GM19463 (cell line): ENCODE data around the gene ARHGAP44.

ENCODE experiments used
- ATAC-seq: cut with Tn5 transposase; IDR thresholded peaks from one replicate; pipeline ENCODE4 v1.9.1; 2021; ENCODE audit warnings: mild to moderate bottlenecking, moderate library complexity; ENCODE audit not compliant: unreplicated experiment

The ARHGAP44 gene

DNA sequence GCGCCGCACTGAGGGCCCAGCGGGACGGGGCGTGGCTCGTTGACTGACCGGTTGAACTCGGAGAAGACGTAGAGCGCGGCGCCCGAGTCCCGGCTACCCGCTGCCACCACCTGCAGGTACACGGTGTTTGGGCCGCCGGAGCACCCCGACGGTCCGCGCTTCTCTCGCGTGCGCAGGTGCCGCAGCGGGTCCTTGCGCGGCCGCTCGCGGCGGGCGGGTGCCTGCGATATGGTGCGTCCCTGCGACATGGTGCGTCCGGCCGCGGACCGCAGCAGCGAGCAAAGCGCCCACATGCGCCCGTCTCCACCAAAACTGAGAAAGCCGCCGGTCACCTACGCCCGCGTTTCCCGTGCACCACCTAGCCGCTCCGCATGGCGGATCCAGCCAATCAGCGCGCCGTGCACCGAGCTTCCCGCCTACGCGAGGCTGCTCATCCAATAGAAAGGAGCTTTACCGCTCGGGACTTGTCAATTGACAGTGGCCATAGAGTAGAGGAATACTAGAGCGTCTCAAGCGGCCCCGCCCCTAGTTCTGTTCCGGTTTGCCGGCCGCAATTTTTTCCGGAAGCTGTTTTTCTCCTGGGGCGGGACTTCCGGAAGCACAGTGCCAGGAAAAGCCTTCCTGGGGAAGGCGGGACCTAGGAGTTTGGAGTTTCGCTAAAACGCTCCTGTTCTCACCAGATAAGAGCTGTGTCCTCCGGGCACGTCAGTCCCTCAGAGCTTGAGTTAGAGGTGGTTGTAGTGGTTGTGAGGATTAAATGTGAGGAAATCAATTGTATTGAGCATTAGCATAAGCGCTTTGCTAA, 228.6 kb downstream of the ARHGAP44 start, which contains the start of gene ELAC2:
Gene ELAC2 (minus strand): TSS at position 373 of the 805 bp plus-strand sequence. CDS start 80 bp downstream, at position 293.
- peak; percentile 98 for ATAC-seq

DNA sequence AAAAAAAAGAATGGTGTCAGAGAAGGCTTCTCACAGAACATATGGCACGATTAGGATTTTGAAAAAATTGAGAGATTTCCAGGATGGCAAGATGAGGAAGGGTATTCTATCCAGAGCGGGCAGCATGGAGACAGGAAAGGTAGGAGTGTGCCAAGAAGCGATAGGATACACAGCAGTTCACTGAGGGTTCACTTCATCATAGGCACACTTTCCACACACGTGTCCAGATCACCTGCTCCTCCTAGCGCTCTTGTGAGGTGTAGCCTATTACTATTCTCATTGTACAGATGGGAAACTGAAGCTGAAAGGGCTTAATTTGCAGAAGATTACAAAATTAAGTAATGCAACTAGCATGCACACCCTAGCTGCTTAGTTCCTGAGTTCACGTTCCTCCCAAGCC, 234.7 kb downstream of the ARHGAP44 start:
- no peak for ATAC-seq

DNA sequence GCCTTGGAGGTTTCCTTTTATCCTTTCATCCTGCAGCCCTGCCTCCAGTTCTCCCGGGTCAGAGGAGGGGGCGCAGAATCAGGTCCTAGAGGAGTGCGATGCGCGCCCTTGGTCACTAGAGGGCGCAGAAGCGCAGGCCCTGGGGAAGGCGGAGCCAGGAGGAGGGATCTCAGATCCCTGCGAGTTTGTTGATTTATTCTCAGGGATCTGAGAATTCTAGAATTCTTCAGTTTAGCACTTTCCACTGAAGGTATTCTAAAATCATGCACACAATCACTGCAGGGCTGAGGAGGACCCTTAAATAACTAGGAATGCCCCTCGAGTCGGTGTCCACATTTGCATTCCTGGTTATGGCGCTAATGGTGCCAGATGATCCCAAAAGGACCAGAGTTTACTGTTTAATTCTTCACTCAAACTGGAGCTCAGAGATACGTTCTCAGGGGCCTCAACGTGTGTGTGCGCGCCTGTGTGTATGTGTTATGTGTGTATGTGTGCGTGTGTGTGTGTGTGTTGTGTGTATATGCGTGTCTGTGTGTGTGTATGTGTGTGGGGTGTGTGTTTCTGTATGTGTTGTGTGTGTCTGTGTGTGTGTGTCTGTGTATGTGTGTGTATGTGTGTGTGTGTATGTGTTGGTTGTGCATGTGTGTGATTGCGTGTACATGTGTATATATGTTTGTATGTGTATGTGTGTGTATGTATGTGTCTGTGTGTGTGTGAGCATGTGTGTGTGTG, 235.4 kb downstream of the ARHGAP44 start:
- ATAC-seq: peak; percentile 94

DNA sequence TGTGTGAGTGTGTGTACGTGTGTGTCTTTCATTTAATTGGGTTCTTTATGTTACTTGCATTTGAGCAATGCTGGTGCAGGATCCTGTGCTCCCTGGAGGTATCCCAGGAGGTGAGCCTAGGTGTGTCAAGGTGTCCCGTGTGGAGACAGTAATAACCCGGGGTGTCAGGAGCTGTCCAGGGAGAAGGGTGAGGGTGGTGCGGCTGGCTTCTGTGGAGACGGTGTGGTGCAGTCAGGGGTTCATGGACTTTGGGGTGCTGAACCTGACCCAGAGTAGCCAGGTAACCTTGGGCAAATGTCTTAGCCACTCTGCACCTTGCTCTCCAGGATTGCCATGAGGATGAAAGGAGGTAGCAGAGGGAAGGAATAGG, 235.9 kb downstream of the ARHGAP44 start:
- ATAC-seq: no peak

DNA sequence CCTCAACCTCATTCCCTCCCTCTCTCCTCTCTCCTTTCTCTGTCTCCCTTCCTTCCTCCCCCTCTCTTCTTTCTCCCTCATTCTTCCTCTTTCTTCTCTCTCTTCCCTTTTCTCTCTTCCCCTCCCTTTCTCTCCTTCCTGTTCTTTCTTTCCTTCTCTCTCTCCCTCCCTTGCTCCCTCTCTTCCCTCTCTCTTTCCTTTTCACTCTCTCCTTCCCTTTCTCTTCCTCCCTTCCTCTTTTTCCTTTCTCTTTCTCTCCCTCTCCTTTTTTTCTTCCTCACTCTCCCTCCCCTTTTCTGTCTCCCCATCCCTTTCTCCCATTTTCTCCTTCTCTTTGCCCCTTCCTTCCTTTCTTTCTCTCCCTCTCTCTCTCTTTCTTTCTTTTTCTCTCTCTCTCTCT, 236.4 kb downstream of the ARHGAP44 start:
- no peak for ATAC-seq

DNA sequence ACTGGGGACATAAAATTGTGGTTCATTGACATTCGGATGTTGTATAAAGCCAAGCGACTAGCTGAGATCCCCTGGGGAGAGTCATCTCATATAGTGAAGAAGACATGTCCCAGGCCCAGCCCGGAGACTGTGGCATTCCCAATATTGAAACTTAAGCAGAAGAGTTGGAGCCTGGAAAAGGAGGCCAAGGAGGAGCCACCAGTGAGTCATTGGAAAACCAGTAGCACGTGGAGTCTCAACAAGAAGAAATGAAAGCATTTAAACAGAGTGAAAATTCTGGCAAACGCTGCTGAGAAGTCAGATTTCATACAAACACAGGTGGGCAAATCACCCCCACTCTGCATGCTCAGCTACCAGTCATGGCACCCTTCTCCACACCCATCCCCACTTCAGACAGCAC, 237.9 kb downstream of the ARHGAP44 start:
- no peak for ATAC-seq

DNA sequence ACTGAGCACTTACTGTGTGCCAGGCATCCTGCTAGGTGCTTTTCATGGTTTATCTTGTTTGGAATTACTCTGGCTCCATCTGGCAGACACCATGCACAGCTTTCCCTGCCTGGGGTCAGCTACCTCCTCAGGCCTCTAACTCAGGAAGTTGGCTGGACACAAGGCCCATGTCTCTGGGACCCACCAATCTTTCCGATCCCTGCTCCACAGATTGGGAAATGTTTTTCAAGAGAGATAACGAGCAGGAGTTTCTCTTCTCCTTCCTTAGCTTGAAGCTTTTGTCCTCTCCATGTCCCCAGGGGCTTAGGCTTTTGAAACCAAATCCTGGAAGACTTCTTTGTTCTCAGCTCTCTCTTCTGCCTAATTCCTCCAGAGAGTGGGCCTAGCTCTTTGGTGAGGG, 240.0 kb downstream of the ARHGAP44 start:
- no peak for ATAC-seq

DNA sequence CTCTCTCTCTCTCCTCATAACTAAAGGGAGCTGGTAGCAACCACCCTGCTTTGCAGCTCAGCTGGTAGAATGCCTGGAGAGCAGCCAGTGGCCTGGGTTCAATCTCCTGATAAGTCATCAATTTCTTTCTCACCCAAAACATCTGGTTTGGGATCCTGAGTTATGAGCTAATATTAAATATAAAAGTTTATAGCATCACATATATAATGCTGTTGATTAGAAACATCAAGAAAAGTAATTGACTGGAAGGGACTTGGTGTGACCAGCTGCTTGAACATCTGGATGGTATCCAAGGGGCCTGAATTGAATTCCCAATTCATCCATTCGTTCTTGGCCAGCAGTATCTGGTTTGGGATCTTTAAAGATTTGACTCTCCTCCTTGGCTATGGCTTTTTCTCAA, 240.8 kb downstream of the ARHGAP44 start:
- no peak for ATAC-seq

DNA sequence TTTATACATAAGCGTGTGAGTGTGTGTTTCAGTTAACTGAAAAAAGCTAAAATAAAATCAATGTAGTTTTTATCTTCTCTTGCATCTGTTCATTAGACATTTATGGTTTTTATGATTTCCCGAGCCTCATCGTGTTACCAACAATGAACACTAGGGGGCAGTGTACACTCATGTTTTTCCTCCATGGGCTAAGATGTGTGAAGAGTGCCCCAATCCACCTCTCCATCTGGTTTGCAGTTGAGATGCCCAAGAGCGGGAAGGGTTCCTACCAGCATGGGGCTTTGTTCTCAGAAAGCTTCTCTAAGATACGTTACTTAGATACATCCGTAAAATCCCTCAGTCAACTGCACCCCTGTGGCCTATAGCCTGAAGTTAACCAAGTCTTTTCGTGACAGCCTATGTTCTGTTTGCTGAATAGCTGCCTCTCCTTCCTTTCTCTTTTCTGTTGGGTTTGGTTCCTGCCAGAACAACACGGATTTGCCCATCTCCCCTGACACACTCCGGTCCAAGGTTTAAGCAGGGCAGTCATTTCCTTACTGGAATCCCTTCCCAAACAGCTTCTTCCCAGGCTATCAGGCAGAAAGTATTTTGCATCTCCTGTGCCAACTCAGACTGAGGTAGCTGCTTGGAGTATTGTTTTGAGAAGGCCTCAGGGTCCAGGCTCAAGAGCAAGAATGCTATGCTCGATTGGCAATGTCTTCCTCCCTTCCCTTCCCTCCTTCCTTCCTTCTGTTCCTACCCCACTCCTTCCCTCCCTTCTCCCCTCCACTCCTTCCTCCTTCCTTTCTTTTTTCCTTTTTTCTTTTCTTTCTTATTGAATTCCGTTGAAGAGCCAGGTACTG, 241.4 kb downstream of the ARHGAP44 start:
- no peak for ATAC-seq

DNA sequence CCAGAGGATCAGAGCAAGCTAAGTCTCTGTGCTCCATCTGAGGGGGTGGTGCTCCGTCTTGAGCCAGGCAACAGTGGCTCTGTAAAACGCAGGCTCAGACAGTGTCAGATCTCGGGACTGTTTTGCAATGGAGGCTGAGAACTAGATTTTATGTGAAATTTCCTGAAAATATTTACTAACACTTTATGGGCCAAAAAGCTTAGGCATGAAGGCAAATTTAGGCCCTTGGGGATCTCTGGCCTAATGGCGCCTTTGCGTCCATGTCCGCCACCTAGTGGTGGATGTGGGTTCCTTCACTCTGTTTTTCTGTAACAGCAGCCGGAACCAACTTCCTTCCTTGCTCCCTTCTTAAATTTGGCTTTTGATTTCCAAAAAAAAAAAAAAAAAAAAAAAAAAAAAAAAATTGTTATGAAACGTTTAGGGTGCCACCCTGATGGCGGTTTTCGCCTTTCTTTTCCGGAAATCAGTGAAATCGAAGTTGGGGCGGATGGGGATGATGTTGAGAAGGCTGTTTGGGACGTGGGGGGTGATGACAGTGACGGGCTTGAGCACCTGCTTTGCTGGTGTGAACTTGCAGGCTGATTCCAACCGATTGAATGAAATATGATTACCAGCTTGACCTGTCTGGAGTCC, 242.5 kb downstream of the ARHGAP44 start:
- ATAC-seq: peak; percentile 81

DNA sequence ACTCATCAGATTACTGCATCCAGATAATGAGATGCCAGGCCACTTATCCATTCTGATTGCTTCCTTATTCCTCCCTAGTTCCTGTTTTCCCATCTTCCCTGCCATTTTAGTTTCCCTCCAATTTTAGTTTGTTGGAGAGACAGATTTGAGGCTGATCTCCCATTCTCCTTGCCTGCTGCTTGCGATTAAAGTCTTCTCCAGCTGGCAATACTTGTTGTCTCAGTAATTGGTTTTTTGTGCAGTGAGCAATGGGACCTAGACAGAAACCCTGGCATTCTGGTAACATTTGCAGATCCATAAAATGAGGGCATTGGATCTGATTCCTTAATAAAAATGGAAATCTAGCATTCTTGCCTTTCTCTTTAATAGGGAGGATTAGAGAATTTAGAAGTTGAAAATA, 246.1 kb downstream of the ARHGAP44 start:
- ATAC-seq: no peak

DNA sequence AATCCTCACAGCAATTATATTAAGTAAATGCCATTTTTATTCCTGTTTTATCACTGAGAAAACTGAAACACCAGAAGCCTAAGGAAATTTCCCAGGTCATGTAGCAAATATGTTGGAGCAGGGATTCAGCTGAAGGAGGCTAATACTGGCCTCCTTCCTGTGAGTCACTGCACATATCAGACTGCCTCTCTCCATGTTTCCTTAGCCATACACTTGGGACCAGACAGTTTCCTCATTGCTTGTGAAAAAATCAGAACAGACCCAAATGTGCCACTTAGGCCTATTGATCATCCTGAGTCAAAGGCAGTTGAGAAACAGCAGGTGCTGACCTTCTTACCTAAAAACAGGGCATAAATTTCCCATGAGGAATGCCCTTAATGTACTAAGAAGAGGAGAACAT, 247.5 kb downstream of the ARHGAP44 start:
- ATAC-seq: no peak

DNA sequence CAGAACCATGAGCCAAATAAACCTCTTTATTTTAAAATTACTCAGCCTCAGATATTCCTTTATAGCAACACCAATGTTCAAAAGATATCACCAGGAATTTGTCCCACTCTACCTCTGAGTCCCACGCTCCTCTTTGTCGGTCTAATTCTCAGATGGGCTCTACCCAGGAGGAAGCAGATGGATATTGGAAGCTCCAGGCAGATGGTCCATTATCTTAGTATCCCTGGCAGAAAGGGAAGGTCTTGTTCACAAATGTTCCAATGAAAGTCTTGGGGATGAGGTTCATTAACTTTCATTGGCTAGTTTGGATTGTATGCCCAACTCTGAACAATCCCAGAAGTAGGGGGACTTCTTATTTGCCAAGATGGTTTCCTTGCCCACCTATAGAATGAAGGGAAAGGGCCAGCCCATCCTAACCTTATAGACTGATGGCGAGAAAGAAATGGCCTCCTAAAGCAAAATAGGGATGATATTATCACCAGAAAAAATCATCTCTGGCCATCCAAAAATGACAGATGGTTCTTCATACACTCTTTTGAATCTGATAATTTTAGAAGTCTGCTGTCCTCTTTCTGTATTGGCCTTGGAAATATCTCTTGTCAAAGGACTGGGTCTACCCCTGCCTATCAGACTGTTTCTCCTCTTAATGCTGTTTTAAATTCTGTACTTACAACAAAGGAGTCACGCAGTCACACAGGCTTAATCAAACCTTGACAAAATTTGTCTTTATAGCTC, 249.8 kb downstream of the ARHGAP44 start:
- ATAC-seq: no peak
